HepG2 (cell line): ENCODE measurements around the gene PRKAR1B. TPM values are rescaled to one million over a fixed set of nuclear protein-coding genes. Genes with fewer than 3 reads are reported as not detected.
A peak's percentile ranks its signal among the peaks of the same experiment; 100 is the strongest.

Experiments used
- ATAC-seq: fragments of 200-7000 bp; cut with Tn5 transposase; 3 replicates; pipeline ENCODE4 v1.9.1; 2020; ENCODE audit warnings: mild to moderate bottlenecking, moderate library complexity
- BruUV-seq: library from RNA; stranded (reverse); fragments of 400-500 nt; replicated peaks from 2 replicates; lab custom pipeline; 2021; lab: Mats Ljungman, UMichigan
- CTCF ChIA-PET: fragments of 300-600 bp; formaldehyde crosslinking; extraction: SDS; loops from one replicate; lab custom pipeline; 2021; ENCODE audit warnings: low total read pairs, inconsistent platforms, low intra/inter-chr PET ratio; lab: Yijun Ruan, JAX
- POLR2A ChIA-PET: fragments of 350-600 bp; sonication (Branson Sonifier 250); formaldehyde crosslinking; loops from one replicate; lab custom pipeline; 2020; ENCODE audit warnings: antibody characterized with exemption, inconsistent platforms; lab: Yijun Ruan, JAX
- DNase-seq: peaks from one replicate; pipeline ENCODE4 v3.0.0-alpha.2; 2015; ENCODE audit warnings: low spot score
- FAIRE-seq: peaks from 3 replicates; lab custom pipeline; 2011; peaks lifted over from hg19 to GRCh38; lab: Jason Lieb, UNC
- H2AFZ ChIP-seq: one replicate; pipeline ENCODE4 v1.6.1; 2011; ENCODE audit warnings: low read length, inconsistent platforms
- H3K27ac ChIP-seq: fragments of 300-600 bp; 3 replicates; pipeline ENCODE4 v1.8.0; 2011; ENCODE audit warnings: mixed run types, mild to moderate bottlenecking, mixed read lengths, low read length, inconsistent platforms; ENCODE audit not compliant: insufficient read depth; ENCODE audit errors: extremely low read length
- H3K27me3 ChIP-seq, 2 experiments: fragments of 200-600 bp in 1 of 2; 2 replicates in 1 of 2; 3 replicates in 1 of 2; pipeline versions ENCODE4 v1.6.0 to v1.8.0; 2011; ENCODE audit warnings: low read length in 2 of 2, mild to moderate bottlenecking in 2 of 2, moderate library complexity in 2 of 2, inconsistent platforms in 1 of 2; ENCODE audit not compliant: insufficient read depth in 2 of 2, control insufficient read depth in 1 of 2
- H3K36me3 ChIP-seq, 2 experiments: fragments of 200-600 bp in 1 of 2; replicated peaks in 1 of 2; 2 replicates in 1 of 2; 3 replicates in 1 of 2; pipeline versions ENCODE4 v1.5.1 to v1.8.0; 2011; ENCODE audit warnings: low read length in 2 of 2, inconsistent platforms in 1 of 2; ENCODE audit not compliant: insufficient read depth in 2 of 2, control insufficient read depth in 1 of 2
- H3K4me1 ChIP-seq: 2 replicates; pipeline ENCODE4 v1.5.1; 2012; ENCODE audit warnings: low read length, inconsistent platforms; ENCODE audit not compliant: insufficient read depth
- H3K4me2 ChIP-seq: 2 replicates; pipeline ENCODE4 v1.6.0; 2011; ENCODE audit warnings: low read depth, low read length, inconsistent platforms
- H3K4me3 ChIP-seq, 3 experiments: fragments of 200-600 bp in 1 of 3; sonication (generic), shearing (Covaris generic) in 1 of 3; replicated peaks in 1 of 3; 2 replicates each; pipeline ENCODE4 v1.5.1; 2011 to 2016; ENCODE audit warnings: low read length in 3 of 3, inconsistent platforms in 2 of 3, low read depth in 2 of 3, mild to moderate bottlenecking in 2 of 3, control low read depth in 1 of 3, mixed read lengths in 1 of 3; ENCODE audit not compliant: insufficient read depth in 1 of 3
- H3K79me2 ChIP-seq: one replicate; pipeline ENCODE4 v1.6.1; 2011; ENCODE audit warnings: low read length, inconsistent platforms; ENCODE audit not compliant: insufficient read depth
- H3K9ac ChIP-seq: 2 replicates; pipeline ENCODE4 v1.6.0; 2011; ENCODE audit warnings: mild to moderate bottlenecking, low read depth, low read length, inconsistent platforms; ENCODE audit not compliant: insufficient read depth
- H3K9me3 ChIP-seq: 2 replicates; pipeline ENCODE4 v1.5.1; 2012; ENCODE audit warnings: mild to moderate bottlenecking, low read length
- H4K20me1 ChIP-seq: 2 replicates; pipeline ENCODE4 v1.6.0; 2011; ENCODE audit warnings: inconsistent platforms, mild to moderate bottlenecking, low read length, moderate library complexity; ENCODE audit not compliant: insufficient read depth
- EHMT2 ChIP-seq: fragments of 200-600 bp; sonication (generic); IDR thresholded peaks from 2 replicates; pipeline ENCODE4 v1.7.0; 2017; ENCODE audit warnings: antibody characterized with exemption, low read depth, low read length, borderline replicate concordance
- HNRNPUL1 ChIP-seq: fragments of 200-400 bp; formaldehyde crosslinking; IDR thresholded peaks from 2 replicates; pipeline ENCODE4 v1.6.1; 2017; ENCODE audit warnings: low read depth, mild to moderate bottlenecking, low read length, moderate library complexity
- MIER2 ChIP-seq: IDR thresholded peaks from 2 replicates; pipeline ENCODE4 v1.6.1; 2016; ENCODE audit warnings: missing biosample characterization, missing genetic modification reagents
- RNF219 ChIP-seq: sonication (generic); formaldehyde crosslinking; IDR thresholded peaks from 2 replicates; pipeline ENCODE4 v1.5.0; 2020; ENCODE audit warnings: mild to moderate bottlenecking, missing genetic modification reagents
- ZNF629 ChIP-seq: sonication (generic); formaldehyde crosslinking; conservative IDR thresholded peaks from 2 replicates; pipeline ENCODE4 v1.5.0; 2020; ENCODE audit warnings: missing genetic modification reagents
- ZSCAN31 ChIP-seq: sonication (generic); formaldehyde crosslinking; IDR thresholded peaks from 2 replicates; pipeline ENCODE4 v1.5.0; 2020; ENCODE audit warnings: low read depth, mild to moderate bottlenecking, missing genetic modification reagents
- WGBS: methylation state at CpG from one replicate; pipeline ENCODE4 v1.1.6; 2017; ENCODE audit warnings: low lambda C conversion rate; 5-methylcytosine and 5-hydroxymethylcytosine counted together
- in situ Hi-C: cut with HindIII; loops from 2 replicates; pipeline ENCODE4 v1.10.0; 2017; ENCODE audit warnings: low pct_unique_long_range_greater_than_20kb; ENCODE audit not compliant: extremely low pct_ligation_motif_present
- intact Hi-C: fragments of 100-400 bp; cut with micrococcal nuclease; formaldehyde crosslinking; loops from one replicate; pipeline ENCODE4 v1.10.0; 2022; ENCODE audit not compliant: unreplicated experiment
- polyA plus RNA-seq, 8 experiments: library from polyadenylated mRNA; depleted of rRNA in 3 of 8; stranded (reverse) in 7 of 8; unstranded in 1 of 8; fragments of >200 nt; fragmentation: Illumina TruSeq in 4 of 8; extraction: Trizol in 4 of 8; gene quantifications; 2 replicates each; pipeline versions ENCODE4 v1.2.1 to v1.2.3, GENCODE V29; 2011 to 2016; ENCODE audit warnings: low read depth in 4 of 8, missing spikeins in 1 of 8, mixed read lengths in 1 of 8; ENCODE audit not compliant: insufficient read depth in 1 of 8
- total RNA-seq, 5 experiments: library from RNA; depleted of rRNA; stranded (reverse); fragments of >200 nt; fragmentation: Illumina TruSeq; extraction: Trizol; gene quantifications; 2 replicates each; pipeline ENCODE4 v1.2.3, GENCODE V29; 2016; ENCODE audit warnings: low read depth in 1 of 5

The PRKAR1B gene
- total and polyA plus RNA-seq, 2 of the 13 experiments (the other 11 are each of a cell fraction or from before 2014, with no cell fraction given), result 7.9 to 28.2 TPM

GRCh38 chr7:508461-509170 lies 218.5 kb downstream of the PRKAR1B start:
- H3K36me3 ChIP-seq, result no peaks in the 10 kb centered on the region

DNA sequence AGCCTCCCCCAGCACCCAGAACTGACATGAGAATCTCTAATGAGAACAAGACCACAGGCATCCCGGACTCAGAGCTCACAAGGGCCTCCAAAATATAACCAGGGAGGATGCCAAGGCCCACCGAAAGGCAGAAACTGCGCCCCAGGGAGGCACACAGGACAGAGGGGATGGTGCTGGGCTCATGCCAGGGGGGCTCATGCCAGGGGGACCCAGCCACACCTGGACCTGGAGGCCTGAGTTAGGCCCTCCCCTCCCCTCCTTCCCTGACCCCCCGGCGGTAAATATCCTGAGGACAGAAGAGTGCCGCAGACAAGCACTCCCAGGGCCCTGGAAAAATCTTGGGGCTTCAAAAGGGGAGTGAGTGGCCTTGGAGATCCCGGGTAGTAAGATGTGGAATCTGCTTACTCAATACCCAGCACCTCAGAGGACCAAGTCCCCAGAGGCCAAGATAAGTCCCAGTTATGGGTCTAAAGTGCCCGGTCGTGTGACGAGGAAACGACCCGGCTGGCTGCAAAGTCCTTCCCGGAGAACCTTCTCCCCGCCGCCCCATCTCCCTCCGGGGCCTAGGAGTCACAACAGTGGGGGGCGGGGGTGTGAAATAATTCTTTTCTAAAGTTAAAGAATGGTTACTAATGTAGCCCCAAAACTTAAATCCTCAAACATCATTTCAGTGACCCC lies 219.3 kb downstream of the PRKAR1B start:
- no peak overlapping the region for H2AFZ ChIP-seq
- H3K27ac ChIP-seq, result no peak overlapping the region
- ChIA-PET CTCF (no interaction called here), POLR2A (no interaction called here)
- ATAC-seq (no peak), DNase-seq (no peak), FAIRE-seq (no peak)
- H3K9me3 ChIP-seq, result no peaks in the 10 kb centered on the region
- no peak overlapping the region for H3K4me3 ChIP-seq
- no peaks in the 10 kb centered on the region for H3K79me2 ChIP-seq
- no peaks in the 10 kb centered on the region for H3K36me3 ChIP-seq
- in situ Hi-C loops, result no loop called here
- no peak overlapping the region for H3K9ac ChIP-seq
- peaks cover 20% of the 10 kb centered on the region for H3K4me1 ChIP-seq
- intact Hi-C loops, result no loop called here
- peaks cover 2% of the 10 kb centered on the region; the same call in 1 of the 2 replicates for H4K20me1 ChIP-seq
- 65% methylated on average over 5 of the region's 17 CpGs for WGBS
- no peak overlapping the region for H3K4me2 ChIP-seq
- BruUV-seq, result no TSS peak
- TF ChIP-seq ZSCAN31 (CRISPR knock-in tag), result no peak
- no peak for TF ChIP-seq RNF219 (CRISPR knock-in tag)
- TF ChIP-seq MIER2 (CRISPR knock-in tag), result no peak
- no peak for TF ChIP-seq HNRNPUL1
- H3K27me3 ChIP-seq, result no peaks in the 10 kb centered on the region

More at GRCh38 chr7:508461-509170, 218.5 kb downstream of the PRKAR1B start:
- no peaks in the 10 kb centered on the region for H3K27me3 ChIP-seq
- no peak overlapping the region for H3K27ac ChIP-seq
- ATAC-seq (no peak), DNase-seq (no peak), FAIRE-seq (no peak)
- TF ChIP-seq EHMT2 (no peak), ZNF629 (peak; percentile 55; the same call in 1 of the 2 replicates)
- H4K20me1 ChIP-seq, result peaks cover 2% of the 10 kb centered on the region; the same call in 1 of the 2 replicates
- no peaks in the 10 kb centered on the region for H3K9me3 ChIP-seq
- H3K79me2 ChIP-seq, result no peaks in the 10 kb centered on the region
- no TSS peak for BruUV-seq
- ChIA-PET CTCF (no interaction called here), POLR2A (no interaction called here)
- no peak overlapping the region for H3K4me2 ChIP-seq
- no peak overlapping the region for H2AFZ ChIP-seq
- intact Hi-C loops (no loop called here), in situ Hi-C loops (no loop called here)
- H3K9ac ChIP-seq, result no peak overlapping the region
- peaks cover 11% of the 10 kb centered on the region for H3K4me1 ChIP-seq
- WGBS, result 91% methylated on average over 7 of the region's 12 CpGs
- H3K4me3 ChIP-seq, result no peak overlapping the region
